Activated CD8-positive, alpha-beta T cell treated with anti-CD3 and anti-CD28 coated beads for 36 hours (primary cell): ENCODE measurements around the gene CABP4. TPM values are rescaled to one million over a fixed set of nuclear protein-coding genes. Genes with fewer than 3 reads are reported as not detected.
A peak's percentile ranks its signal among the peaks of the same experiment; 100 is the strongest.

ENCODE experiments used
- ATAC-seq: fragments of 200-7000 bp; cut with Tn5 transposase; one replicate; pipeline ENCODE4 v1.10.0; 2021; ENCODE audit warnings: mild to moderate bottlenecking, moderate library complexity
- CTCF ChIA-PET: fragments of 350-600 bp; sonication (Branson Sonifier 250); formaldehyde crosslinking; loops from one replicate; lab custom pipeline; 2021; ENCODE audit warnings: antibody characterized with exemption; lab: Charles Lee
- POLR2A ChIA-PET: fragments of 350-600 bp; sonication (Branson Sonifier 250); formaldehyde crosslinking; loops from one replicate; lab custom pipeline; 2021; ENCODE audit warnings: antibody characterized with exemption; lab: Charles Lee
- DNase-seq: peaks from one replicate; pipeline ENCODE4 v3.0.0-alpha.2; 2020
- H3K27ac Mint-ChIP-seq: one replicate; pipeline ENCODE4 v1.8.0; 2021; ENCODE audit warnings: mild to moderate bottlenecking, mixed read lengths
- H3K27me3 Mint-ChIP-seq: one replicate; pipeline ENCODE4 v1.8.0; 2021; ENCODE audit warnings: mixed read lengths
- H3K36me3 Mint-ChIP-seq: one replicate; pipeline ENCODE4 v1.8.0; 2021; ENCODE audit warnings: low read depth, mixed read lengths
- H3K4me1 Mint-ChIP-seq: one replicate; pipeline ENCODE4 v1.8.0; 2021; ENCODE audit warnings: low read depth, mixed read lengths
- H3K4me3 Mint-ChIP-seq: one replicate; pipeline ENCODE4 v1.8.0; 2021; ENCODE audit warnings: mild to moderate bottlenecking, moderate library complexity, mixed read lengths
- H3K9me3 Mint-ChIP-seq: one replicate; pipeline ENCODE4 v1.8.0; 2021; ENCODE audit warnings: mixed read lengths
- intact Hi-C: fragments of 100-400 bp; cut with micrococcal nuclease; formaldehyde crosslinking; loops from one replicate; pipeline ENCODE4 v1.10.0; 2022
- total RNA-seq, 2 experiments: library from RNA; stranded (reverse); gene quantifications; one replicate each; pipeline ENCODE4 v1.2.3, GENCODE V29; 2021
- TF ChIP-seq, protein P1 (sequence below): fragments of 200-600 bp; IDR thresholded peaks from one replicate; pipeline ENCODE4 v1.8.0; 2022; ENCODE audit warnings: antibody characterized with exemption, mild to moderate bottlenecking

CABP4 gene
- total RNA-seq, 2 experiments from 2014 or later = 0.83 to 1.4 TPM

DNA sequence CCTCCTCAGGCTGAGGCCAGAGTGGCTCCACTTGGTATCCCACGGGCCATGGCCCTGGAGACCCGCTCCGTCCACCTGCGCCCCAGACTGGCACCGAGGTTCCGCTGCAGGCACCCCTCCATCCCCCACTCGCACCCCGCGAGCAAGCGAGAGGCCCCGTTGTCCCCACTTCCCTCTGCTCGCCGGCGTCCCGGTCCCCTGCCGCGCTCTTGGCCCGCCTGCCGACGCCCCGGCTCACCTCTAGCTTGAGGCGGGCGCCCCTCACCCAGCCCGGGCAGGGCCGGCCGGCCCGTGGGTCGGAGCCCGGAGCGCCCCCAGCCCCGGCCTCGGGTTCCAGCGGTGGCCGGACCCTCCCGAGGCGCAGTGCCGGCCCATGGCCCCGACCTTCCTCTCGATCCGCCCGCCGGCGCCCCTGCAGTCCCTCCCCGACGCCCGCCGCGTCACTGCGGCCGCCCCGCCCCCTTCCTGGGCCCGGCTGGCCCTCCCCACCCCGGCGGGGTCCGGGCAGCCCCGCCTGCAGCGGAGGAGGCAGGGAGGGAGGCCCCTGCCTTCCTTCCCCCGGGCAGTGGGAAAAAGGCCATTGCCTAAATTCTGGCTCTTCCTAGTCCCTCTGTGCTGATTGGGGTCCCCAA lies 49.9 kb downstream of the CABP4 start, which contains the start of gene PITPNM1:
PITPNM1 (minus strand) TSS at position 414 of the 632 bp plus-strand sequence. CDS start 1,183 bp downstream, outside the sequence.
- ChIA-PET POLR2A (interaction anchor here (0.7 to 8.8 kb wide), 9 partner anchors 10 to 153 kb away, joined by 3 to 108 read pairs (median 4); partner anchors contain the start of genes AIP, PPP1CA, PTPRCAP and TBC1D10C), CTCF (interaction anchor here (1.0 to 1.9 kb wide), 7 partner anchors 13 to 148 kb away, joined by 3 to 8 read pairs (median 4); partner anchors contain the start of gene PPP1CA)
- DNase-seq = peak; percentile 78
- Mint-ChIP-seq H3K27ac (peak within 1 kb of the TSS; percentile 97), H3K9me3 (no peaks in the 10 kb centered on the region), H3K4me1 (peaks cover 50% of the 10 kb centered on the region), H3K27me3 (no peaks in the 10 kb centered on the region), H3K4me3 (peak within 1 kb of the TSS; percentile 89), H3K36me3 (peaks cover 27% of the 10 kb centered on the region)
- TF ChIP-seq, protein P1, sequence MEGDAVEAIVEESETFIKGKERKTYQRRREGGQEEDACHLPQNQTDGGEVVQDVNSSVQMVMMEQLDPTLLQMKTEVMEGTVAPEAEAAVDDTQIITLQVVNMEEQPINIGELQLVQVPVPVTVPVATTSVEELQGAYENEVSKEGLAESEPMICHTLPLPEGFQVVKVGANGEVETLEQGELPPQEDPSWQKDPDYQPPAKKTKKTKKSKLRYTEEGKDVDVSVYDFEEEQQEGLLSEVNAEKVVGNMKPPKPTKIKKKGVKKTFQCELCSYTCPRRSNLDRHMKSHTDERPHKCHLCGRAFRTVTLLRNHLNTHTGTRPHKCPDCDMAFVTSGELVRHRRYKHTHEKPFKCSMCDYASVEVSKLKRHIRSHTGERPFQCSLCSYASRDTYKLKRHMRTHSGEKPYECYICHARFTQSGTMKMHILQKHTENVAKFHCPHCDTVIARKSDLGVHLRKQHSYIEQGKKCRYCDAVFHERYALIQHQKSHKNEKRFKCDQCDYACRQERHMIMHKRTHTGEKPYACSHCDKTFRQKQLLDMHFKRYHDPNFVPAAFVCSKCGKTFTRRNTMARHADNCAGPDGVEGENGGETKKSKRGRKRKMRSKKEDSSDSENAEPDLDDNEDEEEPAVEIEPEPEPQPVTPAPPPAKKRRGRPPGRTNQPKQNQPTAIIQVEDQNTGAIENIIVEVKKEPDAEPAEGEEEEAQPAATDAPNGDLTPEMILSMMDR = no peak
- peak; percentile 5 for ATAC-seq
- intact Hi-C loops = loop anchor here (5.0 kb wide), 1 partner anchor 68 kb away; the partner anchor contains the start of gene PTPRCAP

DNA sequence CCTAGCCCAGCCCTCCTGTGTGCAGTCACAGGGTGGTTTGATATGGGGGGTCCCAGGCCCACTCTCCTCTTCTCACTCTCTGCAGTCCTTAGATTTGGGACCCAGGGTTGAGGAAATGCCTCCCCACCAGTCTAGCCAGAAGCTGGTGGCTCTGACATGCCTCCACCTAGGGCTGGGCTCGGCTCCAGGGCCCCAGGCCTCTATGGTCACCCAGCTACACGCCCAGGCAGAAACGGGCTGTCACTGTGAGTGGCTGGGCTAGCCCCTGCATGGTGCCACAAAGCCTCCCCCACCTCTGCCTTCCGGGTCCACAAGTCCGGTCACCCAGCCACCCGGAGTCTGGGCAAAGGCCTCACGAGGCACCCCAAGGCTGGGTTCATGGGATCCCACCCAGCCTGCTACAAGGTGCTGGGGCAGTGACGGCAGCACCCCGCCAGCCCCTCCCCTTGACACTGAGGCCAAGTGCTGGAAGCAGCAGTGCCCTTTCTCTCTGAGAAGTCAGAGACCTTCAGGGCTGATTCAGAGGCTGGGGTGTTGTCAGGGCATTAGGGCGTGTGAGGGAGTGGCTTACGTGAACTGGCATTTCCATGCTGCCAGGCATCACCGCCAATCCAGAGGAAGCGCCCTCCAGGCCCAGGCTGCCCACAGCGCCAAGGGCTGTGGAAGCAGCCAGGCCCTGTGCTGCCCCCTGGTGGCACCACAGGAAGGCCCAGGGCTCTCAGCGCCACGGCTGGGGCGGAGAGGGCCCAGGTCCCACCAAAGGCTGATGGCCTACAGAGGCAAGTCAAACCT lies 50.6 kb downstream of the CABP4 start:
- Mint-ChIP-seq H3K4me1 (peaks cover 47% of the 10 kb centered on the region), H3K9me3 (no peaks in the 10 kb centered on the region), H3K36me3 (peaks cover 20% of the 10 kb centered on the region), H3K27me3 (no peaks in the 10 kb centered on the region), H3K27ac (peak overlapping the region; percentile 97), H3K4me3 (peak overlapping the region; percentile 89)
- peak; percentile 97 for DNase-seq
- CTCF ChIA-PET = interaction anchor here (1.0 to 1.9 kb wide), 9 partner anchors 14 to 154 kb away, joined by 3 to 8 read pairs (median 4); partner anchors contain the start of gene PPP1CA
- TF ChIP-seq, protein P1 = peak; percentile 91
- POLR2A ChIA-PET = interaction anchor here (0.6 to 8.8 kb wide), 8 partner anchors 11 to 154 kb away, joined by 3 to 108 read pairs (median 4); partner anchors contain the start of genes PPP1CA, PTPRCAP and TBC1D10C
- ATAC-seq = peak; percentile 67
- intact Hi-C loops = loop anchor here (1.0 to 5.0 kb wide), 2 partner anchors 22 to 68 kb away; partner anchors contain the start of gene PTPRCAP

DNA sequence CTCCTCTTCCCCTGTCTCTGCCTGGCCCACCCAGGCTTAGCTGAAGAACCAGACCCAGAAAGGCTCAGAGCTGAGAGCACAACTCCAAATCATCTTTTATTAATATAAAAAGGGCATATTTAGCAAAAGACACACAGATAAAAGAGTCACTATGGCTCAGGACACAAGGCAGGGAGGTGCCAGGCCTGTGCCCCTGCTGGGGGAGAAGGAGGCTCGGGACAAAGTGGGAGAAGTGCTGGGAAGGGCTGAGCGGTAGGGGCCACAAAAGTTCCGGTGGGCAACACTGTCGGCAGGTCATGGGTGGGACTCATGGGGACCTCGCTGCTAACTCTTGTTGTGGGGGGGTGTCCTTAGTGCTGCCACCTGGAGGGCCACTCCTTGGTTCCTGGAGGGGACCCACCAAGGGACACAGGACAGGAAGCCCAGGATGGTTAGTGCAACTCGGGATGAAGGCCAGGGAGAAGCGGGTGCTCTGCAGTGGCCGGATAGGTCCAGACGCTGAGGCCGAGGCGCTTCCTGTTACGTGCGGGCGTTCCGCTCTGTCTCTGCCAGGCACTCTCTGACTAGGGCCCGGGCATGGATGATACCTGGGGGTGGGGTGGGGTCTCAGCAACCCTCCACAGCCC lies 51.4 kb downstream of the CABP4 start:
- no peak for ATAC-seq
- no peaks in the 10 kb centered on the region for H3K9me3 Mint-ChIP-seq
- H3K27ac Mint-ChIP-seq = peak overlapping the region; percentile 88
- H3K36me3 Mint-ChIP-seq = peaks cover 15% of the 10 kb centered on the region
- TF ChIP-seq, protein P1 = peak; percentile 54
- CTCF ChIA-PET = interaction anchor here (0.6 to 1.9 kb wide), 9 partner anchors 15 to 155 kb away, joined by 3 to 8 read pairs (median 4); partner anchors contain the start of genes PPP1CA and TMEM134
- POLR2A ChIA-PET = interaction anchor here (0.8 to 8.8 kb wide), 6 partner anchors 18 to 103 kb away, joined by 3 to 108 read pairs (median 5); partner anchors contain the start of genes PTPRCAP and TBC1D10C
- peak overlapping the region; percentile 89 for H3K4me3 Mint-ChIP-seq
- DNase-seq = no peak
- peaks cover 39% of the 10 kb centered on the region for H3K4me1 Mint-ChIP-seq
- H3K27me3 Mint-ChIP-seq = no peaks in the 10 kb centered on the region
- intact Hi-C loops = loop anchor here (1.0 to 5.0 kb wide), 2 partner anchors 22 to 69 kb away; partner anchors contain the start of gene PTPRCAP

DNA sequence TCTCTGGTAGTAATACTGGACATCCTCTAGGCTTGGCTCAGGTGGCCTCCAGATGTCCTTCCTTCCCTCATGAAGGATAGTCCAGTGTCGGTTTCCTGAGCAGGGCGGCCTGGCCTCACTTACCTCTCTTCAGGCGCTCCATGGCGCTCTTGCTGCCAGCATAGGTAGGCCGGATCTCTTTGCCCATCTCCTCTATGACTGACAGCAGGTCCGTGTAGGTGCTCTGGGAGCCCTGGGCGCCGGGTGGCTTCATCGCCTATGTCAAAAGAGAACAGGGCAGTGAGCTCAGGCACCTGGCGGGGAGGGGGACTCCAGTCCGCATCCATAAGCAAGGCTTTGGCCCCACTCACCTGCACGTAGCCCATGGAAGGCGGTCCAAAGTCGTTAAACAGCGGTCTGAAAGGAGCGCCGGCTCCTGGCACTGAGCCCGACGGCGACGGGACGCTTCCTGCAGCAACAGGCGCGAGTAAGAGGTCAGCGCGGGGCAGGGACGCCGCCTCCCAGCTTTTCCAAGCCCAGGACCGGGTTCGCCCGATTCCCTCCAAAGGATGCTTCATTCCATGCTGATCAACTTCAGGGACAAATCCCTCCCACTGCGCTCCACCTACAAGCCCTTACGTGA lies 52.2 kb downstream of the CABP4 start:
- ChIA-PET CTCF (interaction anchor here (1.0 to 1.5 kb wide), 5 partner anchors 22 to 156 kb away, joined by 3 to 6 read pairs (median 5); partner anchors contain the start of genes PTPRCAP and TMEM134), POLR2A (interaction anchor here (0.7 to 1.5 kb wide), 4 partner anchors 22 to 99 kb away, joined by 3 to 5 read pairs (median 4); partner anchors contain the start of genes AIP and PTPRCAP)
- H3K36me3 Mint-ChIP-seq = peaks cover 15% of the 10 kb centered on the region
- no peaks in the 10 kb centered on the region for H3K9me3 Mint-ChIP-seq
- H3K27ac Mint-ChIP-seq = peak overlapping the region; percentile 88
- peaks cover 35% of the 10 kb centered on the region for H3K4me1 Mint-ChIP-seq
- no peak for DNase-seq
- peak overlapping the region; percentile 89 for H3K4me3 Mint-ChIP-seq
- TF ChIP-seq, protein P1 = no peak
- no peak for ATAC-seq
- H3K27me3 Mint-ChIP-seq = no peaks in the 10 kb centered on the region
- intact Hi-C loops = loop anchor here (5.0 kb wide), 1 partner anchor 70 kb away; the partner anchor contains the start of gene PTPRCAP
